Heart left ventricle (tissue), 13 donors: ENCODE data around the gene ROGDI.

Experiments used
- POLR2A ChIP-seq, 2 donors: fragments of 450-650 bp; IDR thresholded peaks; one replicate each; pipeline ENCODE4 v1.6.1; 2017; ENCODE audit warnings: antibody characterized with exemption in 2 of 2, mild to moderate bottlenecking in 2 of 2, moderate library complexity in 2 of 2
- TF ChIP-seq, protein P1 (sequence below), 12 donors: fragments of 200-600 bp; sonication (generic) in 4 of 12; IDR thresholded peaks; one replicate each; pipeline versions ENCODE4 v1.5.0 to v1.8.0; 2018 to 2022; ENCODE audit warnings: antibody characterized with exemption in 12 of 12, mild to moderate bottlenecking in 5 of 12
- donor health status: ischemic (EF 13 %, LVEDD 7.1; RV severe dilation, severe dysfunction).
- donor health status: DM: no; HTN: yes; CAD: no.
- donor health status: DM: no; HTN: no; CAD: no.
- donor health status: ischemic (EF 25% LVEDD 6.9; RV normal size, moderate dysfunction).
- donor health status: ischemic (EF 25% LVEDD 5.7; RV mildly dilated, moderate dysfunction).
- donor health status: ischemic (EF 35%, LVEDD 5.7; RV mildly dilated, moderate dysfunction).
- donor health status: nonischemic (EF 11% LVEDD 7.7; RV severe dilation, severe dysfunction).
- donor health status: DM: yes; HTN: yes; CAD: no.
- donor health status: PGD.
- donor health status: ischemic (EF 29% LVEDD 5.4; RV normal size, mild dysfunction).
- donor health status: nonischemic (EF 23%, LVEDD 6.1; RV moderate dilation, normal function).

DNA sequence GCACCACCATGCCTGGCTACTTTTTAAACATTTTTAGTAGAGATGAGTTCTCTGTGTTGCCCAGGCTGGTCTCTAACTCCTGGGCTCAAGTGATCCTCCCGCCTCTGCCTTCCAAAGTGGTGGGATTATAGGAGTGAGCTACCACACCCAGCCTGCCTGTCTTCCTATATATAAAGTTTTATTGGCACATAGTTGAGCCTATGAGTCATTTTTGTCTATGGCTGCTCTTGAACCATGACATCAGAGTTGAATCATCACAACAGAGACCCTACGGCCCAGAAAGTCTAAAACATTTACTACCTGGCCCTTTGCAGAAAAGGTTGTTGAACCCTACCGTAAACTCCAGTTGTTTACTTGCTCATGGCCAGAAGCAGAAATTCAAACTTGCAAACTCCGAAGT is 22.2 kb downstream of the ROGDI start:
- TF ChIP-seq, protein P1, sequence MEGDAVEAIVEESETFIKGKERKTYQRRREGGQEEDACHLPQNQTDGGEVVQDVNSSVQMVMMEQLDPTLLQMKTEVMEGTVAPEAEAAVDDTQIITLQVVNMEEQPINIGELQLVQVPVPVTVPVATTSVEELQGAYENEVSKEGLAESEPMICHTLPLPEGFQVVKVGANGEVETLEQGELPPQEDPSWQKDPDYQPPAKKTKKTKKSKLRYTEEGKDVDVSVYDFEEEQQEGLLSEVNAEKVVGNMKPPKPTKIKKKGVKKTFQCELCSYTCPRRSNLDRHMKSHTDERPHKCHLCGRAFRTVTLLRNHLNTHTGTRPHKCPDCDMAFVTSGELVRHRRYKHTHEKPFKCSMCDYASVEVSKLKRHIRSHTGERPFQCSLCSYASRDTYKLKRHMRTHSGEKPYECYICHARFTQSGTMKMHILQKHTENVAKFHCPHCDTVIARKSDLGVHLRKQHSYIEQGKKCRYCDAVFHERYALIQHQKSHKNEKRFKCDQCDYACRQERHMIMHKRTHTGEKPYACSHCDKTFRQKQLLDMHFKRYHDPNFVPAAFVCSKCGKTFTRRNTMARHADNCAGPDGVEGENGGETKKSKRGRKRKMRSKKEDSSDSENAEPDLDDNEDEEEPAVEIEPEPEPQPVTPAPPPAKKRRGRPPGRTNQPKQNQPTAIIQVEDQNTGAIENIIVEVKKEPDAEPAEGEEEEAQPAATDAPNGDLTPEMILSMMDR (IDR thresholded peaks at IDR 0.05) = no peak
- no peak for TF ChIP-seq POLR2A (IDR thresholded peaks at IDR 0.05)
